ENCODE results near the gene IL17C.
A peak's percentile ranks its signal among the peaks of the same experiment; 100 is the strongest.

Gene IL17C

DNA sequence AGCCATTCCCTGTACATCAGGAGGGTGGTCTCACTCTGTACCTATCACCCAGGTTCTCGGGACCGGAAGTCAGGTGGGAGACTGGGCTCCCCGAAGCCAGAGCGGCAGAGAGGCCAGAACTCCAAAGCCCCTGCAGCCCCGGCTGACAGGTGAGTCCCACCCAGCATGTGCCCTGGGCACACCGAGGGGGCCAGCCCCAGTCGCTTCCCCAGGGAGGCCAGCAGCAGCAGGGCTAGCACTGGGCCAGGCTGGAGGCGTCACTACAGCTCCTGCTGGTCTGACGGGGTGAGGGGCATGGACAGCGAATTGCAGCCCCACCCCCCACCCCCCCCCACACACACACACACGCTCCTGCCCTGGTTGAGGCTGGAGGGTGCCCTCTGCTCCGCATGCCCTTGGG, 7.9 kb upstream of the IL17C start:
- Mint-ChIP-seq H3K36me3 (ENCODE audit: low read depth) (peaks cover 32% of the 10 kb centered on the region), H3K4me1 (ENCODE audit: low read depth) (peaks cover 24% of the 10 kb centered on the region), H3K9me3 (no peaks in the 10 kb centered on the region), H3K4me3 (no peak overlapping the region), H3K27me3 (no peaks in the 10 kb centered on the region), H3K27ac (no peak overlapping the region)

- H3K4me3 Mint-ChIP-seq, result no peak overlapping the region
- H3K27ac Mint-ChIP-seq, result no peak overlapping the region
- H3K27me3 Mint-ChIP-seq, result no peaks in the 10 kb centered on the region
- peaks cover 28% of the 10 kb centered on the region for H3K4me1 Mint-ChIP-seq (ENCODE audit: low read depth)
- H3K36me3 Mint-ChIP-seq (ENCODE audit: low read depth), result peaks cover 30% of the 10 kb centered on the region
- no peaks in the 10 kb centered on the region for H3K9me3 Mint-ChIP-seq
Observed at GRCh38 chr16:88630941-88631340, 7.4 kb upstream of the IL17C start.

DNA sequence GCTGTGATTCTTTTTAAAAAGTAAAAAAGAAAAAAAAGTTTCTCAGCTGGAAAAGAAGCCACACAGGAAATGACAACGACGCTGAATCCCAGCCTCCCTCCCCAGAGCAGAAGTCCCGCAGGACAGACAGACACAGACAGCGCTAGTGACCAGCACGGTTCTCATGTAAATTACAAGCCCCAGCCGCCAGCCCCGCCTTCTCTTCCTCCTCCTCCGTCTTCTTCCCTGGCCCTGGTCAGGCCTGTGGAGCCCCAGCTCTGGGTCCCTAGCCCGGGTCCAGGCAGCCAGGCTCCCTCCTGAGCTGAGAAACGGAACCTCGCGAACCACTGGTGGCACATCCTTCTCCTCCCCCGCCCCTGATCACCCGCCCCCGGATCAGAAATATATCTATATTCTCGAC, 7.0 kb upstream of the IL17C start:
- H3K9me3 Mint-ChIP-seq, result no peaks in the 10 kb centered on the region
- no peaks in the 10 kb centered on the region for H3K27me3 Mint-ChIP-seq
- H3K4me3 Mint-ChIP-seq, result no peak overlapping the region
- peaks cover 32% of the 10 kb centered on the region for H3K4me1 Mint-ChIP-seq (ENCODE audit: low read depth)
- H3K36me3 Mint-ChIP-seq (ENCODE audit: low read depth), result peaks cover 27% of the 10 kb centered on the region
- H3K27ac Mint-ChIP-seq, result no peak overlapping the region

- H3K27me3 Mint-ChIP-seq, result no peaks in the 10 kb centered on the region
- no peaks in the 10 kb centered on the region for H3K9me3 Mint-ChIP-seq
- peaks cover 21% of the 10 kb centered on the region for H3K36me3 Mint-ChIP-seq (ENCODE audit: low read depth)
- H3K4me1 Mint-ChIP-seq (ENCODE audit: low read depth), result peaks cover 35% of the 10 kb centered on the region
- H3K27ac Mint-ChIP-seq, result no peak overlapping the region
- no peak overlapping the region for H3K4me3 Mint-ChIP-seq
Observed at GRCh38 chr16:88631920-88632586, 6.3 kb upstream of the IL17C start.

DNA sequence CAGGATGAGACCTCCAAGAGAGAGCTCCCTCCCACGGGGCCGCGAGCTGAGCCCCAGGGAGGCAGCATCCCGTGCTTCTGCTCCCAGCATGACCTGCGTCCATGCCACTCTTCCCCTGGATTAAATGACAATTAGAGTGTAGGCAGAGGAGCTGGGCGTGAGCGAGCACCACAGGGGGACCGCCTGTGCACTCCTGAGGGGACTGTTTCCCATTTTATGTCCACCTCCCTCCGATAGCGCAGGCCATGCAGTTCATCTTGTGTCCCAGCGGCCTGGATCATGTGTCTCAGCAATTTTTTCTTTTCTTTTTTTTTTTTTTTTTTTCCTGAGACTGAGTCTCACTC, 5.8 kb upstream of the IL17C start:
- Mint-ChIP-seq H3K27ac (no peak overlapping the region), H3K27me3 (no peaks in the 10 kb centered on the region), H3K9me3 (no peaks in the 10 kb centered on the region), H3K36me3 (ENCODE audit: low read depth) (peaks cover 19% of the 10 kb centered on the region), H3K4me3 (no peak overlapping the region), H3K4me1 (ENCODE audit: low read depth) (peaks cover 40% of the 10 kb centered on the region)

DNA sequence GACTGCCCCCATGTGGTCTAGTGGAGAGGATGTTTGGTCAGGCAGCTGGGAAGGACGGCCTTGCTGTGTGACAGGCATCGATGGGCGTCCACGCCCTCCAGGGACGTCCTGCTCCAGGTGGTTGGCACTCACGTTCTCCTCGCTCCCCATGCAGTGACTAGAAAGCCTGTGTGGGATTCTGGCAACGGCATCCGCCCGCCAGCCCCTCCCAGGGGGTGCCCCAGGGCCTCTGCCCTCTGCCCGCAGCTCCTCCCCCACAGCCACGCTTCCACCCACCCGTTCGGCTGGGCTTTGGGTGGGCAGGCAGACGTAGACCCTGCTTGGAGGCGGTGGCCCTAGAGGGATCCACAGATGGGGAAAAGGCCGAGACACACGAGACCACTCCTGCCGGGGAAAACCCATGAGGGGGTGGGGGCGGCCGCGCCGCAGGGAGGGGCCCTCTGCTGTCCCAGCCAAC, 4.7 kb upstream of the IL17C start:
- H3K27ac Mint-ChIP-seq, result no peak overlapping the region
- H3K27me3 Mint-ChIP-seq, result no peaks in the 10 kb centered on the region
- H3K4me3 Mint-ChIP-seq, result peak overlapping the region; percentile 72
- H3K4me1 Mint-ChIP-seq (ENCODE audit: low read depth), result peaks cover 47% of the 10 kb centered on the region
- H3K9me3 Mint-ChIP-seq, result no peaks in the 10 kb centered on the region
- peaks cover 16% of the 10 kb centered on the region for H3K36me3 Mint-ChIP-seq (ENCODE audit: low read depth)

- H3K4me3 Mint-ChIP-seq, result peak overlapping the region; percentile 72
- H3K9me3 Mint-ChIP-seq, result no peaks in the 10 kb centered on the region
- H3K27me3 Mint-ChIP-seq, result no peaks in the 10 kb centered on the region
- H3K4me1 Mint-ChIP-seq (ENCODE audit: low read depth), result peaks cover 47% of the 10 kb centered on the region
- no peak overlapping the region for H3K27ac Mint-ChIP-seq
- H3K36me3 Mint-ChIP-seq (ENCODE audit: low read depth), result peaks cover 16% of the 10 kb centered on the region
Observed at GRCh38 chr16:88634141-88634993, 4.0 kb upstream of the IL17C start.

DNA sequence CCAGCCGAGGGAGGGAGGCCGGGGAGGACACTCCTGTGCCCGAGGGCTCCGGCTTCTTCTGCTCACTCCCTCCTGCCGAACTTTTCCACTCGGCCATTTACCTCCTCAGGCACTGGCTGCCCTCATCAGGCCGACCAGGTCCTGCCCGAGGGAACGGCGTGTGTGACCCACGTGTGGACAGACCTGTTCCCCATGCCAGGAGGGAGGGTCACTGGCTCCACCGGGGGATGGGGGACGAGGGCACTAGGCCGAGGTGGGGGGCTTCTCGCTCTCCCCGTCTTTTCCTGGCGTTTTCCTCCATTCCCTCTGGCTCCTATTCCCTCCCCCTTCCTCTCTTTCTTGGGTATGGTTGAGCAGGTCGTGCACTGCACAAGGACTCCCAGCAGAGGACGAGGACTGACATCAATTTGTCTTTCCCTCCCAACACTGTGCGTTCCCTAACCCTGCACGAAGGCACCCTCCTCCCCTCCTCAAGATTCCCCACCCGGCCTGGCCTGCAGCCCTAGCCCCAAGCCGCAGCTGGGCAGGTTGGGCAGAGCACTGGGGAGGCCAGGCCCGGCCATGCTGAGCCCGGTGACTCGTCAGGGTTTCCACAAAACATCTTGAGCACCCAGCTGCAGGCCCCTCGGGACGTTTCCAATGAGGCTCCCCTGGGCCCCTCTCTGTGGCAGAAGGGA, 3.2 kb upstream of the IL17C start:
- peaks cover 13% of the 10 kb centered on the region for H3K36me3 Mint-ChIP-seq (ENCODE audit: low read depth)
- H3K9me3 Mint-ChIP-seq, result no peaks in the 10 kb centered on the region
- peak overlapping the region; percentile 40 for H3K27ac Mint-ChIP-seq
- peaks cover 3% of the 10 kb centered on the region for H3K27me3 Mint-ChIP-seq
- H3K4me1 Mint-ChIP-seq (ENCODE audit: low read depth), result peaks cover 50% of the 10 kb centered on the region
- H3K4me3 Mint-ChIP-seq, result peak overlapping the region; percentile 54

GRCh38 chr16:88635671-88636319, 2.6 kb upstream of the IL17C start:
- peaks cover 12% of the 10 kb centered on the region for H3K36me3 Mint-ChIP-seq (ENCODE audit: low read depth)
- no peaks in the 10 kb centered on the region for H3K9me3 Mint-ChIP-seq
- H3K4me3 Mint-ChIP-seq, result no peak overlapping the region
- peaks cover 8% of the 10 kb centered on the region for H3K27me3 Mint-ChIP-seq
- no peak overlapping the region for H3K27ac Mint-ChIP-seq
- peaks cover 55% of the 10 kb centered on the region for H3K4me1 Mint-ChIP-seq (ENCODE audit: low read depth)

GRCh38 chr16:88636488-88637265, 1.7 kb upstream of the IL17C start:
- H3K36me3 Mint-ChIP-seq (ENCODE audit: low read depth), result peaks cover 6% of the 10 kb centered on the region
- no peak overlapping the region for H3K27ac Mint-ChIP-seq
- no peak overlapping the region for H3K4me3 Mint-ChIP-seq
- no peaks in the 10 kb centered on the region for H3K9me3 Mint-ChIP-seq
- peaks cover 55% of the 10 kb centered on the region for H3K4me1 Mint-ChIP-seq (ENCODE audit: low read depth)
- H3K27me3 Mint-ChIP-seq, result peaks cover 8% of the 10 kb centered on the region

GRCh38 chr16:88639231-88640038, 1.1 kb downstream of the IL17C start:
- no peak overlapping the region for H3K4me3 Mint-ChIP-seq
- peaks cover 8% of the 10 kb centered on the region for H3K27me3 Mint-ChIP-seq
- no peaks in the 10 kb centered on the region for H3K9me3 Mint-ChIP-seq
- no peak overlapping the region for H3K27ac Mint-ChIP-seq
- peaks cover 9% of the 10 kb centered on the region for H3K36me3 Mint-ChIP-seq (ENCODE audit: low read depth)
- peaks cover 40% of the 10 kb centered on the region for H3K4me1 Mint-ChIP-seq (ENCODE audit: low read depth)

DNA sequence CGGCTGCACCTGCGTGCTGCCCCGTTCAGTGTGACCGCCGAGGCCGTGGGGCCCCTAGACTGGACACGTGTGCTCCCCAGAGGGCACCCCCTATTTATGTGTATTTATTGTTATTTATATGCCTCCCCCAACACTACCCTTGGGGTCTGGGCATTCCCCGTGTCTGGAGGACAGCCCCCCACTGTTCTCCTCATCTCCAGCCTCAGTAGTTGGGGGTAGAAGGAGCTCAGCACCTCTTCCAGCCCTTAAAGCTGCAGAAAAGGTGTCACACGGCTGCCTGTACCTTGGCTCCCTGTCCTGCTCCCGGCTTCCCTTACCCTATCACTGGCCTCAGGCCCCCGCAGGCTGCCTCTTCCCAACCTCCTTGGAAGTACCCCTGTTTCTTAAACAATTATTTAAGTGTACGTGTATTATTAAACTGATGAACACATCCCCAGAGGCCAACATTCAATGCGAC, 1.7 kb downstream of the IL17C start:
- no peak overlapping the region for H3K27ac Mint-ChIP-seq

GRCh38 chr16:88640498-88641247, 2.3 kb downstream of the IL17C start:
- H3K36me3 Mint-ChIP-seq (ENCODE audit: low read depth), result peaks cover 14% of the 10 kb centered on the region
- H3K27ac Mint-ChIP-seq, result no peak overlapping the region
- H3K27me3 Mint-ChIP-seq, result peaks cover 8% of the 10 kb centered on the region
- H3K9me3 Mint-ChIP-seq, result no peaks in the 10 kb centered on the region
- peaks cover 30% of the 10 kb centered on the region for H3K4me1 Mint-ChIP-seq (ENCODE audit: low read depth)
- no peak overlapping the region for H3K4me3 Mint-ChIP-seq

More for the DNA sequence above, 1.7 kb downstream of the IL17C start:
- peaks cover 34% of the 10 kb centered on the region for H3K4me1 Mint-ChIP-seq (ENCODE audit: low read depth)
- H3K27me3 Mint-ChIP-seq, result peaks cover 8% of the 10 kb centered on the region
- no peaks in the 10 kb centered on the region for H3K9me3 Mint-ChIP-seq
- no peak overlapping the region for H3K4me3 Mint-ChIP-seq
- peaks cover 11% of the 10 kb centered on the region for H3K36me3 Mint-ChIP-seq (ENCODE audit: low read depth)
